Neural cell (in vitro differentiated cells): ENCODE measurements around the gene CEP162. TPM values are rescaled to one million over a fixed set of nuclear protein-coding genes. Genes with fewer than 3 reads are reported as not detected.

Experiments
- H2AFZ ChIP-seq: fragments of 200-600, 300-800 bp; sonication (generic), shearing (Covaris generic); 2 replicates; pipeline ENCODE4 v1.6.0; 2014; ENCODE audit warnings: low read depth, mild to moderate bottlenecking, antibody characterized with exemption, low read length, moderate library complexity
- H3F3A ChIP-seq: fragments of 200-600 bp; shearing (Covaris generic); 2 replicates; pipeline ENCODE4 v1.6.1; 2016; ENCODE audit warnings: mild to moderate bottlenecking, moderate library complexity, mixed read lengths, antibody characterized with exemption, low read length; ENCODE audit not compliant: insufficient read depth, poor library complexity, severe bottlenecking
- H3K27ac ChIP-seq: fragments of 200-600, 300-800 bp; sonication (generic), shearing (Covaris generic); 2 replicates; pipeline ENCODE4 v1.5.1; 2014; ENCODE audit warnings: mild to moderate bottlenecking, low read length, moderate library complexity
- H3K27me3 ChIP-seq: fragments of 300-800, 200-600 bp; sonication (generic), shearing (Covaris generic); 2 replicates; pipeline ENCODE4 v1.6.0; 2014; ENCODE audit warnings: mild to moderate bottlenecking, low read depth, low read length, moderate library complexity; ENCODE audit not compliant: insufficient read depth
- H3K36me3 ChIP-seq: fragments of 300-800, 200-600 bp; sonication (generic), shearing (Covaris generic); 2 replicates; pipeline ENCODE4 v1.5.1; 2014; ENCODE audit warnings: mild to moderate bottlenecking, antibody characterized with exemption, low read length, moderate library complexity; ENCODE audit not compliant: insufficient read depth
- H3K4me2 ChIP-seq: fragments of 300-800, 200-600 bp; sonication (generic), shearing (Covaris generic); 2 replicates; pipeline ENCODE4 v1.6.0; 2014; ENCODE audit warnings: mild to moderate bottlenecking, low read length
- H3K4me3 ChIP-seq: fragments of 300-800, 200-600 bp; sonication (generic), shearing (Covaris generic); 2 replicates; pipeline ENCODE4 v1.5.1; 2014; ENCODE audit warnings: mild to moderate bottlenecking, low read length, moderate library complexity
- H3K79me2 ChIP-seq: fragments of 200-600 bp; shearing (Covaris generic); replicated peaks from 2 replicates; pipeline ENCODE4 v1.6.0; 2014; ENCODE audit warnings: mild to moderate bottlenecking, low read length, moderate library complexity; ENCODE audit not compliant: insufficient read depth
- H3K9ac ChIP-seq: fragments of 300-800, 200-600 bp; sonication (generic), shearing (Covaris generic); 2 replicates; pipeline ENCODE4 v1.6.1; 2016; ENCODE audit warnings: mild to moderate bottlenecking, low read length, mixed read lengths
- H3K9me2 ChIP-seq: fragments of 200-600 bp; shearing (Covaris generic); 2 replicates; pipeline ENCODE4 v1.6.1; 2016; ENCODE audit warnings: mild to moderate bottlenecking, low read length, mixed read lengths; ENCODE audit not compliant: insufficient read depth
- H3K9me3 ChIP-seq: fragments of 200-600, 300-800 bp; sonication (generic), shearing (Covaris generic); 2 replicates; pipeline ENCODE4 v1.6.1; 2016; ENCODE audit warnings: mild to moderate bottlenecking, mixed run types, low read length, moderate library complexity, mixed read lengths
- H4K20me1 ChIP-seq: fragments of 200-600 bp; shearing (Covaris generic); 2 replicates; pipeline ENCODE4 v1.6.1; 2016; ENCODE audit warnings: mild to moderate bottlenecking, mixed run types; ENCODE audit not compliant: insufficient read depth
- CTCF ChIP-seq: fragments of 450-650 bp; IDR thresholded peaks from 2 replicates; pipeline ENCODE4 v1.5.1; 2014; ENCODE audit warnings: antibody characterized with exemption, mild to moderate bottlenecking, moderate library complexity; ENCODE audit not compliant: poor library complexity, severe bottlenecking
- EP300 ChIP-seq: fragments of 450-650 bp; conservative IDR thresholded peaks from 2 replicates; pipeline ENCODE4 v1.6.1; 2014; ENCODE audit warnings: antibody characterized with exemption, mild to moderate bottlenecking, moderate library complexity; ENCODE audit not compliant: poor library complexity, severe bottlenecking
- EZH2 ChIP-seq: fragments of 200-600, 300-800 bp; shearing (Covaris generic), sonication (generic); IDR thresholded peaks from 2 replicates; pipeline ENCODE4 v1.6.1; 2014; ENCODE audit warnings: antibody characterized with exemption, low read length, borderline replicate concordance, mild to moderate bottlenecking; ENCODE audit not compliant: insufficient read depth, poor library complexity, severe bottlenecking
- MXI1 ChIP-seq: fragments of 450-650 bp; conservative IDR thresholded peaks from 2 replicates; pipeline ENCODE4 v1.6.1; 2014; ENCODE audit warnings: antibody characterized with exemption, mild to moderate bottlenecking; ENCODE audit not compliant: poor library complexity, severe bottlenecking
- POLR2AphosphoS5 ChIP-seq: IDR thresholded peaks from 2 replicates; pipeline ENCODE4 v1.6.1; 2012
- RAD21 ChIP-seq: fragments of 450-650 bp; conservative IDR thresholded peaks from 2 replicates; pipeline ENCODE4 v1.6.1; 2014; ENCODE audit warnings: antibody characterized with exemption, mild to moderate bottlenecking, moderate library complexity
- REST ChIP-seq: IDR thresholded peaks from 2 replicates; pipeline ENCODE4 v1.6.1; 2012; ENCODE audit warnings: borderline replicate concordance
- SMC3 ChIP-seq: fragments of 450-650 bp; conservative IDR thresholded peaks from 2 replicates; pipeline ENCODE4 v1.6.1; 2014; ENCODE audit warnings: antibody characterized with exemption, mild to moderate bottlenecking, moderate library complexity; ENCODE audit not compliant: poor library complexity
- TAF1 ChIP-seq: IDR thresholded peaks from 2 replicates; pipeline ENCODE4 v1.6.1; 2012; ENCODE audit warnings: low read depth
- polyA plus RNA-seq: library from polyadenylated mRNA; depleted of rRNA; stranded (reverse); fragments of >200 nt; gene quantifications from 2 replicates; pipeline ENCODE4 v1.2.3, GENCODE V29; 2014

Gene CEP162
- polyA plus RNA-seq, 1 donor from 2014 or later: 19.3 TPM

DNA sequence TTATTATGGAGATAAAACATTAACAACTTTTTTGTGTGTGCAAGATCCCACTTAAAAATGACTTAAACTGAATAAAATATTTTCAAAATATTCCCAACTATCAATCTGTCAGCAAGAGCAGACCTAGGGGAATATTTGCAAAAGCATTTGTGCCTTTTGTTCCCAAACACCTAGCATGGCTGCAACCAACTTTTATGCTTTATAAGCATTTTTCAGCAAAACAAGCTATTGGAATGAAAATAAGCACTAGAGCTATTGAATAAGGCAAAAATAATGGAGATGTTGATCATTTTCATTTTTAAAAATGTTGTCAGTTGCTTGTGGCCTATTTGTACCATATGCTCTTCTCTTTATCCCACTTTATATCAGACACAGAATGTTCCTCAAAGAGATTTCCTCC lies 28.2 kb upstream of the CEP162 start:
- no peaks in the 10 kb centered on the region for H3K79me2 ChIP-seq
- no peak overlapping the region for H3K9ac ChIP-seq
- H3K9me2 ChIP-seq: no peaks in the 10 kb centered on the region
- no peaks in the 10 kb centered on the region for H3F3A ChIP-seq
- no peaks in the 10 kb centered on the region for H3K36me3 ChIP-seq
- no peak overlapping the region for H3K4me2 ChIP-seq
- no peaks in the 10 kb centered on the region for H3K27me3 ChIP-seq
- no peak overlapping the region for H3K4me3 ChIP-seq
- H3K9me3 ChIP-seq: no peaks in the 10 kb centered on the region
- no peak overlapping the region for H2AFZ ChIP-seq
- H3K27ac ChIP-seq: no peak overlapping the region
- no peak for TF ChIP-seq RAD21
- TF ChIP-seq EZH2: no peak
- no peak for TF ChIP-seq SMC3
- TF ChIP-seq CTCF: no peak
- no peaks in the 10 kb centered on the region for H4K20me1 ChIP-seq

DNA sequence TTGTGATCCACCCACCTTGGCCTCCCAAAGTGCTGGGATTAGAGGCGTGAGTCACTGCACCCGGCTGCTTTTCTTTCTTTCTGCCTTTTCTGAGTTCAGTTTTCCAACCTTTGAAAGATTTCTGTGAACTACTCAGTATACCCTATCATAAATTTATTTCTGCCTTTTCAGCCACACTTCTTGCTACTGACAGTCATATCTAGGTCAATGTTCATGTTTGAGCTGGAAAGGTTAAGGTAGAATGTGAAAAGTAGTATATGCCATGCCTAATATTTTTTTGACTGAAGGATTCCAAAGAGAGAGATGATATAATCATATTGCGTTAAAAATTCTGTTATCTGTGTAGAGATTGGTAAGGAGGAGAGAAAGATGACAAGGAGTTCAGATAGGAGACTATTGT lies 25.9 kb upstream of the CEP162 start:
- Histone ChIP-seq H3K4me3 (no peak overlapping the region), H3K27ac (no peak overlapping the region), H3F3A (no peaks in the 10 kb centered on the region), H3K79me2 (no peaks in the 10 kb centered on the region), H2AFZ (no peak overlapping the region), H4K20me1 (no peaks in the 10 kb centered on the region), H3K9me3 (no peaks in the 10 kb centered on the region), H3K9me2 (no peaks in the 10 kb centered on the region), H3K4me2 (no peak overlapping the region), H3K36me3 (no peaks in the 10 kb centered on the region), H3K27me3 (no peaks in the 10 kb centered on the region), H3K9ac (no peak overlapping the region)
- TF ChIP-seq SMC3 (no peak), CTCF (no peak), POLR2AphosphoS5 (no peak), REST (no peak), MXI1 (no peak), RAD21 (no peak), TAF1 (no peak), EZH2 (no peak), EP300 (no peak)
